NCI-H2107 (cell line): Measurements from ENCODE around the gene KRT78.
A peak's percentile ranks its signal among the peaks of the same experiment; 100 is the strongest.

Source experiments
- DNase-seq: peaks from one replicate; lab custom pipeline; 2025; lab: John Stamatoyannopoulos, UW

KRT78 gene

DNA sequence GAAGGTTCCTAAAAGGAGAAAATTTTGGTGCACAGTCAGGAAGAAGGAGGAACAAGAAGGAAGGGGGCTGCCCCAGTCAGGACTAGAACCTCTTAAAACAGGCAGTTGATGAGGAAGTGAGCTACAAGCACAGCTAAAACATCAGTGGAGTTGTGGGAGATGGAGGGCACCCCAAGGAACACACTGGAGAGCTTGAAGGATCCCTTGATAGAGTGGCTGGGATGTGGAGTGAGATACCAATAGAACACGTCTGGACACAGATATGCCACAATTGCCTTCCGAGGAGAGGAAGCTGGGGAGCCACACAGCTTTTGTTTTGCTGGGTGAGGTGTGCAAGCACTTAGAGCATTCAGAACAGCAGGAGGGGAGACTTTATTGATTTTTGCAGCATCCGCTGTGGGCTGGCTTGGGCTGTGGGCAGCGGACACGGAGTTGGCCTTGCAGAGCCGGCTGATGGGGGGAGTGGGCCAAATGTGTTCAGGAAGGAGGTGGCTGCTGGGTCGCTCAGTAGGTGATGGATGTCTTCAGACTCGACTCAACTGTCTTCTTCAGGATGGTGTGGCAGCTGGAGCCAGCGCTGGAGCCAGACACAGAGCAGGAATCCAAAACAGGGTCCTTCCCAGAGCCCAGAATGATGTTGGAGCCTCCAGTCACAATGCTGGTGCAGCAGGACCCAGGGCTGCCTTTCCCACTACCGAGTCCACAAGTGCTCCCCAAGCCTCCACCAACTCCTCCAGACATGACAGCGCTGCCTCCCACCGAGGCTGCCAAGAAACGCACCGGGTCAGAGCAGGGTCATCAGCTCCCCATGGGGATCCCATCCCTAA is 10.0 kb downstream of the KRT78 start:
- peak; percentile 38 for DNase-seq

GRCh38 chr12:52837781-52838608 is 10.8 kb downstream of the KRT78 start:
- no peak for DNase-seq

- DNase-seq = no peak
Measured at GRCh38 chr12:52837413-52837741, 11.4 kb downstream of the KRT78 start.

GRCh38 chr12:52836491-52837412 is 12.0 kb downstream of the KRT78 start:
- no peak for DNase-seq

DNA sequence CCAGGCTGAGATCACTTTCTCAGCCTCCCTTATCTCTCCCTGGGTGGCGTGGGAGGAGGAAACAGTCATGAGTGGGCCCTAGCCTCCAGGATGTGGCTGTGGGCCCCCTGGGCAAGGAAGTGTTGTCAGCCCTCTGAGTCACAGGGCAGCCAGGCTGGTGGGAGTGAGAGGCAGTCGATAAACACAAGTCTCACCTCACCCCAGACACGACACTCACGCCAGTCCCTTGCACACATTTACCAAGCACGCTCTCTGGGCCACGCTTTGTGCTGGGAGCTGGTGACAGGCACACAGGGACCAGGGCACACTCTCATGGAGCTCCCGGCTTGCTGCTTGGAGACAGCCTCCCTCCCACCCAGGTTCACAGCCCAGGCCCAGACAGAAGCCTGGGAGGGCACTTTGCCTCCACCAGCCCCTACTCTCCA is 12.7 kb downstream of the KRT78 start:
- DNase-seq = no peak

GRCh38 chr12:52835271-52836041 is 13.3 kb downstream of the KRT78 start:
- DNase-seq = no peak

GRCh38 chr12:52834727-52835001 is 14.1 kb downstream of the KRT78 start:
- DNase-seq = no peak

GRCh38 chr12:52833922-52834726 is 14.7 kb downstream of the KRT78 start, which contains the start of gene KRT79:
Gene KRT79, minus strand, starts transcription at chr12:52834311. Its CDS starts 51 bp downstream, at chr12:52834260.
- DNase-seq = no peak

GRCh38 chr12:52832985-52833905 is 15.5 kb downstream of the KRT78 start:
- DNase-seq = no peak

DNA sequence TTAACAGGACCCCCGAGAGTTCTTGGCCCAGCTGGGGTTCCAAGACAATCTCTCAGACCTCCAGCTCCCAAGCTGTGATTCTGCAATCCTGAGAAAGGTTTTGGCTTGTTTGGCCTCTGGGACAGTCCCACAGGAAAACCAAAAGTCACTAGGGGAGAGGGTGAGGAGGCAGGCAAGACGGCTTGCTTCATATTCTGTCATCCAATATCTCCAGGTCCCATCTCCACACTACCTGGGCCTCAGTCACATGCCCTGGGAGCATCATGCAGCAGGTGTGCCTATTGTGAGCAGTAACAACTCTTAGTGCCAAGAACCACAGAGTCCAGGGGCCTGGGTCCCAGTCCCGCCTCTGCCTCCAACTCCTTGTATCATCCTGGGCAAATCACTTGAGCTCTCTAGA is 16.3 kb downstream of the KRT78 start:
- DNase-seq = no peak

GRCh38 chr12:52831251-52831650 is 17.5 kb downstream of the KRT78 start:
- DNase-seq = no peak

GRCh38 chr12:52829986-52830770 is 18.6 kb downstream of the KRT78 start:
- no peak for DNase-seq

- DNase-seq = no peak
Measured at GRCh38 chr12:52828591-52829021, 20.2 kb downstream of the KRT78 start.

DNA sequence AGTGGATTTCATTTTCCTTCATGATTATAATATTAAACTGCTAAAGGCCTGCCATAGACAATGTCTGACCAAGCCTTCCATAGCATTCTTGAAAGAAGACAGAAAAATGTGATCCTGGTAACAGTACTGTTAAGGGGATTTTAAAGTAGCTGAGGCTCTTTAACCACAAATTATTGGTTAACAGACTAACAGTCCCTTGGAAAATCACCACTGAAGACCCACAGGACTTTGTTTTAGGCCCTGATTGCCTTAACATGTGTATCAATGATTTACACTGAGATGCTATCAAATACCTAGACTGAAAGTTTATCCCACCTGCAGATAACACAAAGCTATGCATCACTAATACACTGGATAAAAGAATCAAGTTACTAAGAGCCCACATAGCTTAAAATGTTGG is 20.6 kb downstream of the KRT78 start:
- DNase-seq = no peak

- DNase-seq = no peak
Measured at GRCh38 chr12:52827499-52828090, 21.2 kb downstream of the KRT78 start.

DNA sequence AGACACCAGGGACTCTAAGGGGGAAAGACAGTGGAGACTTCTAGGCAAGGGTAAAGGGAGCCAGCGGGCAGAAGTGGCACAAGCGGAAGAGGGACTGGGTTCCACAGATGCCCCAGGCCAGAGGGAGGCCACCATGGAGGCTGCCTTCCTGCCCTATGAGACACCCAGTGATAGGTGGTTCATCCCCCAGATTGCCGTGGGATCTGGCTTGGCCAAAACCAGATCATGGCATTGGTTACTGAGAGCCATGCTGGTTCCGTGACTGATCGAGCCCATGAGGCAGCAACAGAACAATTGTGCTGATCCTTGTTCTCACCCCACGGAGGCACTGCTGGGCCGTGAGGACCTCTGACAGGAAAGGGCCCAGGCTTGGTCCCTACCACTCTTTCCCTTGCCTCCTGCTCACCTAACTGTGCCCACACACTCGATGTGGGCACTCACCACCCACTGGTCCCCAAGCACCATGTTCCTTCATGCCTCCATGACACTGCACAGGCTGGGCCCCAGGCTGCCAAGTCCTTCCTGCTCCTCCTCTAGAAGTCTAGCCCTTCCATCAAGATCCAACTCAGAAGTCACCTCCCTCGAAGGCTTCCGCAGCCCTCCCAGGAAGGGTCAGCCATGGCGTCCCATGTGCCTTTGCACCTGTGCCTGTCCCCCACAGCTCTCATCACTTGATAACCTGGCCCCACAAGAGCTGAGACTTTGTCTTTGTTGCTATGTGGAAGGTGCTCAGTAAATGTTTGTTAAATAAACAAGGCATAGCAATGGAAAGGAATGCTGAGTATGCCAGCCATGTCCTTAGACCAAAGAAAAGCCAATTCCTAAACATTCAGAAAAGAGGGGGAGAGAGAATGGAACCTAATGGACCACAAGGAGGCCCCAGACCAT is 21.9 kb downstream of the KRT78 start:
- DNase-seq = no peak

DNA sequence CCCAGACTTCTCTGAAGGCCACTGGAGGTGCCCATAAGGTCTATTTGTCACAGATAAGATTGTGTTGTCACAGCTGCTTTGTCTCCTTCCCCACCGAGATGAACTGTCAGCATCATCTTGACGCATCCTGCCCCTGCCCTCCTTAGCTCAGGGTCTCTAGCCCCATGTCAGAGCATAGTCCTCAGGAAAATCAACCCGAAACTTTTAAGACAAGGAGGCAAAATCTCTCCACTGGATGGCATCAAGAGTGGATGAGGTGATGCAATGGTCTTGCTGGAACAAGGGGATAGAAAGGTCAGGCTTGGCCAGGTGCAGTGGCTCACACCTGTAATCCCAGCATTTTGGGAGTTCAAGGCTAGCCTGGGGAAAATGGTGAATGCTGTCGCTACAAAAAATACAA is 22.8 kb downstream of the KRT78 start:
- DNase-seq = no peak
